IPS-20b (cell line): ENCODE data around the gene ZBTB20.

Experiments used
- H3K27ac ChIP-seq: one replicate; pipeline ENCODE4 v1.5.1; 2013; ENCODE audit warnings: low read length
- H3K27me3 ChIP-seq: 2 replicates; pipeline ENCODE4 v1.6.1; 2013; ENCODE audit warnings: mild to moderate bottlenecking, low read length, inconsistent platforms; ENCODE audit not compliant: insufficient read depth
- H3K36me3 ChIP-seq: 2 replicates; pipeline ENCODE4 v1.6.1; 2013; ENCODE audit warnings: low read depth, mild to moderate bottlenecking, inconsistent platforms, low read length, moderate library complexity; ENCODE audit not compliant: insufficient read depth
- H3K4me1 ChIP-seq: 2 replicates; pipeline ENCODE4 v1.6.1; 2013; ENCODE audit warnings: mild to moderate bottlenecking, control low read depth, inconsistent platforms, low read length, moderate library complexity; ENCODE audit not compliant: insufficient read depth
- H3K4me3 ChIP-seq: 2 replicates; pipeline ENCODE4 v1.5.1; 2013; ENCODE audit warnings: mild to moderate bottlenecking, low read length, inconsistent platforms
- H3K9ac ChIP-seq: 2 replicates; pipeline ENCODE4 v1.6.1; 2013; ENCODE audit warnings: low read depth, mild to moderate bottlenecking, inconsistent platforms, low read length, moderate library complexity
- H3K9me3 ChIP-seq: 2 replicates; pipeline ENCODE4 v1.6.1; 2013; ENCODE audit warnings: mild to moderate bottlenecking, low read depth, low read length, inconsistent platforms; ENCODE audit not compliant: insufficient read depth

ZBTB20 gene

GRCh38 chr3:115040673-115041286 is 106.3 kb downstream of the ZBTB20 start:
- Histone ChIP-seq H3K36me3 (no peaks in the 10 kb centered on the region), H3K4me1 (no peaks in the 10 kb centered on the region), H3K4me3 (no peak overlapping the region), H3K27me3 (no peaks in the 10 kb centered on the region), H3K9me3 (no peaks in the 10 kb centered on the region), H3K9ac (no peak overlapping the region), H3K27ac (no peak overlapping the region)

GRCh38 chr3:115040246-115040645 is 106.8 kb downstream of the ZBTB20 start:
- Histone ChIP-seq H3K9me3 (no peaks in the 10 kb centered on the region), H3K4me3 (no peak overlapping the region), H3K27ac (no peak overlapping the region), H3K4me1 (no peaks in the 10 kb centered on the region), H3K9ac (no peak overlapping the region), H3K36me3 (no peaks in the 10 kb centered on the region), H3K27me3 (no peaks in the 10 kb centered on the region)

- Histone ChIP-seq H3K27ac (no peak overlapping the region), H3K4me1 (no peaks in the 10 kb centered on the region), H3K9ac (no peak overlapping the region), H3K27me3 (no peaks in the 10 kb centered on the region), H3K9me3 (no peaks in the 10 kb centered on the region), H3K4me3 (no peak overlapping the region), H3K36me3 (no peaks in the 10 kb centered on the region)
These were observed 108.3 kb downstream of the ZBTB20 start for GRCh38 chr3:115038817-115039216.

- no peaks in the 10 kb centered on the region for H3K4me1 ChIP-seq
- H3K27ac ChIP-seq = no peak overlapping the region
- H3K9ac ChIP-seq = no peak overlapping the region
- no peaks in the 10 kb centered on the region for H3K9me3 ChIP-seq
- H3K27me3 ChIP-seq = no peaks in the 10 kb centered on the region
- no peak overlapping the region for H3K4me3 ChIP-seq
- no peaks in the 10 kb centered on the region for H3K36me3 ChIP-seq
These were observed 124.2 kb downstream of the ZBTB20 start for GRCh38 chr3:115022835-115023398.

GRCh38 chr3:115022199-115022598 is 124.9 kb downstream of the ZBTB20 start:
- H3K27ac ChIP-seq = no peak overlapping the region
- no peaks in the 10 kb centered on the region for H3K9me3 ChIP-seq
- no peak overlapping the region for H3K9ac ChIP-seq
- no peaks in the 10 kb centered on the region for H3K27me3 ChIP-seq
- H3K4me3 ChIP-seq = no peak overlapping the region
- H3K4me1 ChIP-seq = no peaks in the 10 kb centered on the region
- no peaks in the 10 kb centered on the region for H3K36me3 ChIP-seq

GRCh38 chr3:115021061-115021460 is 126.0 kb downstream of the ZBTB20 start:
- Histone ChIP-seq H3K9ac (no peak overlapping the region), H3K4me1 (no peaks in the 10 kb centered on the region), H3K9me3 (no peaks in the 10 kb centered on the region), H3K36me3 (no peaks in the 10 kb centered on the region), H3K27ac (no peak overlapping the region), H3K27me3 (no peaks in the 10 kb centered on the region), H3K4me3 (no peak overlapping the region)

GRCh38 chr3:115019900-115020299 is 127.2 kb downstream of the ZBTB20 start:
- Histone ChIP-seq H3K27ac (no peak overlapping the region), H3K4me3 (no peak overlapping the region), H3K9me3 (no peaks in the 10 kb centered on the region), H3K36me3 (no peaks in the 10 kb centered on the region), H3K27me3 (no peaks in the 10 kb centered on the region), H3K4me1 (no peaks in the 10 kb centered on the region), H3K9ac (no peak overlapping the region)

- no peaks in the 10 kb centered on the region for H3K27me3 ChIP-seq
- H3K27ac ChIP-seq = no peak overlapping the region
- H3K4me1 ChIP-seq = no peaks in the 10 kb centered on the region
- no peak overlapping the region for H3K4me3 ChIP-seq
- no peaks in the 10 kb centered on the region for H3K36me3 ChIP-seq
- no peaks in the 10 kb centered on the region for H3K9me3 ChIP-seq
- no peak overlapping the region for H3K9ac ChIP-seq
These were observed 128.4 kb downstream of the ZBTB20 start for GRCh38 chr3:115018694-115019093.

GRCh38 chr3:115007966-115008365 is 139.1 kb downstream of the ZBTB20 start:
- H3K27me3 ChIP-seq = no peaks in the 10 kb centered on the region
- H3K9ac ChIP-seq = no peak overlapping the region
- H3K36me3 ChIP-seq = no peaks in the 10 kb centered on the region
- H3K9me3 ChIP-seq = no peaks in the 10 kb centered on the region
- H3K4me1 ChIP-seq = no peaks in the 10 kb centered on the region
- no peak overlapping the region for H3K27ac ChIP-seq
- no peak overlapping the region for H3K4me3 ChIP-seq

- no peak overlapping the region for H3K9ac ChIP-seq
- H3K27ac ChIP-seq = no peak overlapping the region
- H3K27me3 ChIP-seq = no peaks in the 10 kb centered on the region
- no peaks in the 10 kb centered on the region for H3K36me3 ChIP-seq
- H3K9me3 ChIP-seq = no peaks in the 10 kb centered on the region
- H3K4me1 ChIP-seq = no peaks in the 10 kb centered on the region
- no peak overlapping the region for H3K4me3 ChIP-seq
These were observed 142.6 kb downstream of the ZBTB20 start for GRCh38 chr3:115004201-115005140.

- no peak overlapping the region for H3K27ac ChIP-seq
- no peak overlapping the region for H3K4me3 ChIP-seq
- H3K9ac ChIP-seq = no peak overlapping the region
- H3K27me3 ChIP-seq = no peaks in the 10 kb centered on the region
- H3K9me3 ChIP-seq = no peaks in the 10 kb centered on the region
- no peaks in the 10 kb centered on the region for H3K36me3 ChIP-seq
- no peaks in the 10 kb centered on the region for H3K4me1 ChIP-seq
These were observed 148.0 kb downstream of the ZBTB20 start for GRCh38 chr3:114998971-114999579.
